ENCODE results near the gene PSMC4. TPM values are rescaled to one million over a fixed set of nuclear protein-coding genes. Genes with fewer than 3 reads are reported as not detected.

The PSMC4 gene
- polyA plus RNA-seq, 3 donors: 67.0 to 85.8 (median 79.6) TPM

GRCh38 chr19:39941615-39942365 lies 29.2 kb upstream of the PSMC4 start:
- no peak overlapping the region for H3K9ac ChIP-seq (ENCODE audit: insufficient read depth, low read length, poor library complexity, severe bottlenecking)
- H3K4me2 ChIP-seq (replicated peaks; ENCODE audit: extremely low read depth, low read length, poor library complexity, severe bottlenecking): peak overlapping the region; percentile 87

GRCh38 chr19:39942366-39942730 lies 28.6 kb upstream of the PSMC4 start:
- intact Hi-C loops (cut with micrococcal nuclease): no loop called here
- H4K20me1 ChIP-seq (ENCODE audit: insufficient read depth, low read length): no peaks in the 10 kb centered on the region
- Mint-ChIP-seq H3K36me3 (peaks cover 17 to 20% of the 10 kb centered on the region in 2 donors), H3K27ac (peak overlapping the region; percentile 46 to 87 (median 77)), H3K4me3 (peak overlapping the region; percentile 18 to 82), H3K27me3 (ENCODE audit: low read depth in 3 of 3) (peaks cover 59 to 90% (median 69%) of the 10 kb centered on the region in 3 donors), H3K4me1 (peaks cover 76% of the 10 kb centered on the region), H3K9me3 (peaks cover 9 to 28% (median 19%) of the 10 kb centered on the region in 7 donors)
- no peak overlapping the region for H3K9ac ChIP-seq (ENCODE audit: insufficient read depth, low read length, poor library complexity, severe bottlenecking)
- DNase-seq: no peak
- H3K79me2 ChIP-seq (ENCODE audit: insufficient read depth, low read length): no peaks in the 10 kb centered on the region
- H3K4me1 ChIP-seq (ENCODE audit: control insufficient read depth in 1 of 2, insufficient read depth in 2 of 2, low read length in 2 of 2): peaks cover 73 to 95% of the 10 kb centered on the region in 2 donors
- H3K27ac ChIP-seq (ENCODE audit: low read depth in 1 of 2, low read length in 2 of 2): no peak overlapping the region
- peaks cover 8 to 11% of the 10 kb centered on the region in 2 donors for H3K9me3 ChIP-seq (replicated peaks in 1 of 2; ENCODE audit: control insufficient read depth in 1 of 2, insufficient read depth in 1 of 2, low read length in 2 of 2)
- peak overlapping the region; percentile 87 for H3K4me2 ChIP-seq (replicated peaks; ENCODE audit: extremely low read depth, low read length, poor library complexity, severe bottlenecking)
- H3K36me3 ChIP-seq (replicated peaks in 1 of 2; ENCODE audit: control insufficient read depth in 1 of 2, insufficient read depth in 2 of 2, low read length in 2 of 2): no peaks in the 10 kb centered on the region
- peak overlapping the region in 1 of 3 experiments; percentile 69 for H3K4me3 ChIP-seq (replicated peaks in 1 of 3; ENCODE audit: low read depth in 2 of 3, low read length in 3 of 3)
- no peak for TF ChIP-seq CTCF (IDR thresholded peaks at IDR 0.05)
- peaks cover 15 to 30% of the 10 kb centered on the region in 2 donors for H3K27me3 ChIP-seq (ENCODE audit: control insufficient read depth in 2 of 2, insufficient read depth in 2 of 2, low read length in 2 of 2)
- WGBS (ENCODE audit: insufficient coverage): no CpG with 5 or more reads among the region's 4 CpGs
- H2AFZ ChIP-seq (ENCODE audit: insufficient read depth, low read depth, low read length, poor library complexity, severe bottlenecking): no peak overlapping the region

More at GRCh38 chr19:39941615-39942365, 29.2 kb upstream of the PSMC4 start:
- Mint-ChIP-seq H3K36me3 (peaks cover 17 to 20% of the 10 kb centered on the region in 2 donors), H3K27me3 (ENCODE audit: low read depth in 3 of 3) (peaks cover 59 to 88% (median 68%) of the 10 kb centered on the region in 3 donors), H3K9me3 (peaks cover 9 to 28% (median 19%) of the 10 kb centered on the region in 7 donors), H3K4me3 (peak overlapping the region; percentile 18 to 87), H3K27ac (peak overlapping the region; percentile 46 to 87 (median 77)), H3K4me1 (peaks cover 78% of the 10 kb centered on the region)
- no peaks in the 10 kb centered on the region for H3K36me3 ChIP-seq (replicated peaks in 1 of 2; ENCODE audit: control insufficient read depth in 1 of 2, insufficient read depth in 2 of 2, low read length in 2 of 2)
- H4K20me1 ChIP-seq (ENCODE audit: insufficient read depth, low read length): no peaks in the 10 kb centered on the region
- intact Hi-C loops (cut with micrococcal nuclease): no loop called here
- peaks cover 16 to 34% of the 10 kb centered on the region in 2 donors for H3K27me3 ChIP-seq (ENCODE audit: control insufficient read depth in 2 of 2, insufficient read depth in 2 of 2, low read length in 2 of 2)
- no peak overlapping the region for H2AFZ ChIP-seq (ENCODE audit: insufficient read depth, low read depth, low read length, poor library complexity, severe bottlenecking)
- DNase-seq: peak; percentile 80 to 94 (median 93)
- H3K27ac ChIP-seq (ENCODE audit: low read depth in 1 of 2, low read length in 2 of 2): peak overlapping the region in 1 of 2 donors; percentile 12
- H3K9me3 ChIP-seq (replicated peaks in 1 of 2; ENCODE audit: control insufficient read depth in 1 of 2, insufficient read depth in 1 of 2, low read length in 2 of 2): peaks cover 8 to 11% of the 10 kb centered on the region in 2 donors
- H3K79me2 ChIP-seq (ENCODE audit: insufficient read depth, low read length): no peaks in the 10 kb centered on the region
- no peak for TF ChIP-seq CTCF (IDR thresholded peaks at IDR 0.05)
- peak overlapping the region in 2 of 3 experiments; percentile 30 to 69 for H3K4me3 ChIP-seq (replicated peaks in 1 of 3; ENCODE audit: low read depth in 2 of 3, low read length in 3 of 3)
- WGBS (ENCODE audit: insufficient coverage): 0% methylated on average over 2 of the region's 5 CpGs
- peaks cover 75 to 95% of the 10 kb centered on the region in 2 donors for H3K4me1 ChIP-seq (ENCODE audit: control insufficient read depth in 1 of 2, insufficient read depth in 2 of 2, low read length in 2 of 2)

All from CD14-positive monocyte (primary cell).